Measurements from ENCODE around the gene PNPLA1. TPM values are rescaled to one million over a fixed set of nuclear protein-coding genes. Genes with fewer than 3 reads are reported as not detected.

PNPLA1 gene
- polyA plus RNA-seq, 1 donor (not counting 4 experiments of a cell fraction or from before 2014, with no cell fraction given), result 0.14 TPM

GRCh38 chr6:36272234-36272633 lies 2.4 kb downstream of the PNPLA1 start:
- Histone ChIP-seq H3K4me1 (ENCODE audit: control insufficient read depth, extremely low read depth, insufficient read depth, low read length) (peaks cover 36% of the 10 kb centered on the region), H4K20me1 (ENCODE audit: control insufficient read depth, extremely low read depth, insufficient read depth, low read length) (no peaks in the 10 kb centered on the region), H3K4me3 (ENCODE audit: control insufficient read depth in 2 of 3, extremely low read depth in 1 of 3, insufficient read depth in 2 of 3, low read depth in 1 of 3, low read length in 3 of 3) (no peak overlapping the region), H3K27me3 (ENCODE audit: control insufficient read depth, extremely low read depth, insufficient read depth, low read length) (peaks cover 13% of the 10 kb centered on the region), H2AFZ (ENCODE audit: control insufficient read depth, low read length) (no peak overlapping the region), H3K9me1 (ENCODE audit: control insufficient read depth, extremely low read depth, insufficient read depth, low read length) (no peaks in the 10 kb centered on the region), H3K79me2 (ENCODE audit: control insufficient read depth, insufficient read depth, low read length) (no peaks in the 10 kb centered on the region), H3K9ac (ENCODE audit: control insufficient read depth, extremely low read depth, insufficient read depth, low read length) (no peak overlapping the region), H3K4me2 (ENCODE audit: control insufficient read depth, extremely low read depth, insufficient read depth, low read depth, low read length) (no peak overlapping the region), H3K9me3 (ENCODE audit: control insufficient read depth, low read depth, low read length) (no peaks in the 10 kb centered on the region), H3K27ac (ENCODE audit: control insufficient read depth, insufficient read depth, low read length) (no peak overlapping the region), H3K36me3 (ENCODE audit: control insufficient read depth in 2 of 2, extremely low read depth in 1 of 2, insufficient read depth in 2 of 2, low read length in 2 of 2) (no peaks in the 10 kb centered on the region)
- FAIRE-seq, result no peak
- dilution Hi-C loops (cut with MboI; ENCODE audit: extremely low pct_ligation_motif_present, low sequenced_read_pairs), result no loop called here
- DNase-seq (ENCODE audit: low read depth, low spot score), result no peak
- TF ChIP-seq CTCF (optimal IDR thresholded peaks at IDR 0.05 in 1 of 3, IDR thresholded peaks at IDR 0.05 in 1 of 3, conservative IDR thresholded peaks at IDR 0.05 in 1 of 3; ENCODE audit: extremely low read depth in 1 of 3, insufficient read depth in 2 of 3, low read length in 3 of 3) (no peak), EZH2 (IDR thresholded peaks at IDR 0.05; ENCODE audit: low read length) (no peak)

- no peaks in the 10 kb centered on the region for H4K20me1 ChIP-seq (ENCODE audit: control insufficient read depth, extremely low read depth, insufficient read depth, low read length)
- dilution Hi-C loops (cut with MboI; ENCODE audit: extremely low pct_ligation_motif_present, low sequenced_read_pairs), result no loop called here
- H3K9me3 ChIP-seq (ENCODE audit: control insufficient read depth, low read depth, low read length), result no peaks in the 10 kb centered on the region
- no peak for DNase-seq (ENCODE audit: low read depth, low spot score)
- peaks cover 28% of the 10 kb centered on the region for H3K4me1 ChIP-seq (ENCODE audit: control insufficient read depth, extremely low read depth, insufficient read depth, low read length)
- H3K36me3 ChIP-seq (ENCODE audit: control insufficient read depth in 2 of 2, extremely low read depth in 1 of 2, insufficient read depth in 2 of 2, low read length in 2 of 2), result no peaks in the 10 kb centered on the region
- H3K9ac ChIP-seq (ENCODE audit: control insufficient read depth, extremely low read depth, insufficient read depth, low read length), result no peak overlapping the region
- no peak overlapping the region for H2AFZ ChIP-seq (ENCODE audit: control insufficient read depth, low read length)
- FAIRE-seq, result no peak
- H3K79me2 ChIP-seq (ENCODE audit: control insufficient read depth, insufficient read depth, low read length), result no peaks in the 10 kb centered on the region
- no peak overlapping the region for H3K4me2 ChIP-seq (ENCODE audit: control insufficient read depth, extremely low read depth, insufficient read depth, low read depth, low read length)
- no peak overlapping the region for H3K27ac ChIP-seq (ENCODE audit: control insufficient read depth, insufficient read depth, low read length)
- TF ChIP-seq CTCF (optimal IDR thresholded peaks at IDR 0.05 in 1 of 3, IDR thresholded peaks at IDR 0.05 in 1 of 3, conservative IDR thresholded peaks at IDR 0.05 in 1 of 3; ENCODE audit: extremely low read depth in 1 of 3, insufficient read depth in 2 of 3, low read length in 3 of 3), result no peak
- H3K9me1 ChIP-seq (ENCODE audit: control insufficient read depth, extremely low read depth, insufficient read depth, low read length), result no peaks in the 10 kb centered on the region
- peaks cover 13% of the 10 kb centered on the region for H3K27me3 ChIP-seq (ENCODE audit: control insufficient read depth, extremely low read depth, insufficient read depth, low read length)
- H3K4me3 ChIP-seq (ENCODE audit: control insufficient read depth in 2 of 3, extremely low read depth in 1 of 3, insufficient read depth in 2 of 3, low read depth in 1 of 3, low read length in 3 of 3), result no peak overlapping the region
These were observed 3.2 kb downstream of the PNPLA1 start for GRCh38 chr6:36273067-36273466.

Data from keratinocyte (primary cell).